GM12878 (cell line): ENCODE data around the gene XPOT.

Experiments used
- CHD2 ChIP-seq: IDR thresholded peaks from 2 replicates; pipeline ENCODE4 v1.6.1; 2011; ENCODE audit warnings: low read depth, low read length, improper control_type of control experiment, borderline replicate concordance
- JUNB ChIP-seq: IDR thresholded peaks from 2 replicates; pipeline ENCODE4 v1.6.1; 2016; ENCODE audit warnings: antibody characterized with exemption, mild to moderate bottlenecking
- NR2C2 ChIP-seq: IDR thresholded peaks from 2 replicates; pipeline ENCODE4 v1.6.1; 2011; ENCODE audit warnings: borderline replicate concordance, low read depth; ENCODE audit not compliant: control insufficient read depth, insufficient read length
- POLR2A ChIP-seq: IDR thresholded peaks from 2 replicates; pipeline ENCODE4 v1.6.1; 2011; ENCODE audit warnings: low read depth, mild to moderate bottlenecking, low read length
- RELA ChIP-seq: fragments of 450-650 bp; IDR thresholded peaks from 2 replicates; pipeline ENCODE4 v1.8.0; 2014; ENCODE audit warnings: borderline replicate concordance; ENCODE audit not compliant: partially characterized antibody
- TF ChIP-seq, protein P1 (sequence below), 3 experiments: IDR thresholded peaks in 2 of 3; conservative IDR thresholded peaks in 1 of 3; 2 replicates each; pipeline ENCODE4 v1.5.1; 2011; ENCODE audit warnings: low read depth in 3 of 3, low read length in 3 of 3, mild to moderate bottlenecking in 3 of 3, control low read depth in 2 of 3, moderate library complexity in 2 of 3, inconsistent platforms in 1 of 3, mixed read lengths in 1 of 3; ENCODE audit not compliant: control insufficient read depth in 2 of 3, insufficient read depth in 1 of 3; ENCODE audit errors: extremely low read depth in 1 of 3
- TF ChIP-seq, protein P2 (sequence below): IDR thresholded peaks from 2 replicates; pipeline ENCODE4 v1.6.1; 2011; ENCODE audit warnings: low read depth, low read length, improper control_type of control experiment, borderline replicate concordance

GRCh38 chr12:64433915-64434314, 29.7 kb downstream of the XPOT start:
- TF ChIP-seq, protein P1, sequence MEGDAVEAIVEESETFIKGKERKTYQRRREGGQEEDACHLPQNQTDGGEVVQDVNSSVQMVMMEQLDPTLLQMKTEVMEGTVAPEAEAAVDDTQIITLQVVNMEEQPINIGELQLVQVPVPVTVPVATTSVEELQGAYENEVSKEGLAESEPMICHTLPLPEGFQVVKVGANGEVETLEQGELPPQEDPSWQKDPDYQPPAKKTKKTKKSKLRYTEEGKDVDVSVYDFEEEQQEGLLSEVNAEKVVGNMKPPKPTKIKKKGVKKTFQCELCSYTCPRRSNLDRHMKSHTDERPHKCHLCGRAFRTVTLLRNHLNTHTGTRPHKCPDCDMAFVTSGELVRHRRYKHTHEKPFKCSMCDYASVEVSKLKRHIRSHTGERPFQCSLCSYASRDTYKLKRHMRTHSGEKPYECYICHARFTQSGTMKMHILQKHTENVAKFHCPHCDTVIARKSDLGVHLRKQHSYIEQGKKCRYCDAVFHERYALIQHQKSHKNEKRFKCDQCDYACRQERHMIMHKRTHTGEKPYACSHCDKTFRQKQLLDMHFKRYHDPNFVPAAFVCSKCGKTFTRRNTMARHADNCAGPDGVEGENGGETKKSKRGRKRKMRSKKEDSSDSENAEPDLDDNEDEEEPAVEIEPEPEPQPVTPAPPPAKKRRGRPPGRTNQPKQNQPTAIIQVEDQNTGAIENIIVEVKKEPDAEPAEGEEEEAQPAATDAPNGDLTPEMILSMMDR (IDR thresholded peaks at IDR 0.05 in 2 of 3, conservative IDR thresholded peaks at IDR 0.05 in 1 of 3; ENCODE audit: control insufficient read depth in 2 of 3, extremely low read depth in 1 of 3, insufficient read depth in 1 of 3, low read depth in 3 of 3, low read length in 3 of 3), result no peak
- TF ChIP-seq RELA (no peak), CHD2 (no peak), POLR2A (no peak), NR2C2 (no peak), JUNB (no peak)
- TF ChIP-seq, protein P2, sequence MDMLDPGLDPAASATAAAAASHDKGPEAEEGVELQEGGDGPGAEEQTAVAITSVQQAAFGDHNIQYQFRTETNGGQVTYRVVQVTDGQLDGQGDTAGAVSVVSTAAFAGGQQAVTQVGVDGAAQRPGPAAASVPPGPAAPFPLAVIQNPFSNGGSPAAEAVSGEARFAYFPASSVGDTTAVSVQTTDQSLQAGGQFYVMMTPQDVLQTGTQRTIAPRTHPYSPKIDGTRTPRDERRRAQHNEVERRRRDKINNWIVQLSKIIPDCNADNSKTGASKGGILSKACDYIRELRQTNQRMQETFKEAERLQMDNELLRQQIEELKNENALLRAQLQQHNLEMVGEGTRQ, result no peak
